Activated T-helper 1 cell treated with Interleukin-2 at 50 U/mL for 16 hours (primary cell): ENCODE results near the gene HTR3B.

ENCODE experiments used
- DNase-seq: peaks from one replicate; pipeline ENCODE4 v3.0.0-alpha.2; 2020; ENCODE audit warnings: low read depth

Gene HTR3B

DNA sequence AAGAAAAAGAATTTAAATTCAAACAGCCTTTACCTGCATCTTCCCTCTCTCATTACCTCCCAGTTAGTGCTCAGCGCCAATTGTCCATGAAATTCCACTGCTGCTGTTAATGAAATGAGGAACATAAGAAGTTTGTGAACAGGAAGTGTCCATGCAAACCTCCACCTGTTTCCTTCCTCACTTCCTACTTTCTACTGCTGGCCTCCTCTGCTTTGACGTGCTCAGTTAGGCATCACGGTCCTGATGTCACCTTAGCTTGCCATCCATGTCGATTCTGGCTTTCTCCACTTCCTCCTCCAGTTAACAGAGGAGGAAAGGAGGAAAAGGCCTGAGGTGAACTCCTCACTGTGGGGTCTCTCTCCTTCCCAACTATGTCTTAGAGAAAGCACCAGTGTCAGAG is 43.4 kb downstream of the HTR3B start:
- DNase-seq, result no peak

- DNase-seq, result no peak
These were observed 45.3 kb downstream of the HTR3B start for GRCh38 chr11:113949891-113950290.

DNA sequence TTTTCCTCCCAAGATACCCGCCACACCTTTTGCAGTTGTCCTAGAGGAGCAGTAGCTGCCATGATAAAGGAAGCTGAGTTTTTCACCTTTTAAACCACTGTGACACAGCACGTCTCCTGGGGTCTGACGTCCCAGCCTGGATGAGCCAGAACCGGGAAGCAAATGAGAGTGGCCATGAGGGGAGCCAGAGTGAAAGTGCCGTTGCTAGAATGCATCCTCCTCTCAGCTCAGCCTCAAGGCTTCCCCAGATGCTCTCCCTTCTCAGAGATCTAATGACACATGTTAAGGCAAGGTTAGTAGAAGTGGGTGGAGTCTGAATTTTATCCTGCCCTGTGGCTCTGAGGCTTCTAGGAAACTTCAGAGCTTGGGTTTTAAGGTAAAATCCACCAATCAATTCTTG is 46.9 kb downstream of the HTR3B start:
- no peak for DNase-seq

GRCh38 chr11:113952070-113952469 is 47.5 kb downstream of the HTR3B start:
- no peak for DNase-seq

GRCh38 chr11:113952588-113952987 is 48.0 kb downstream of the HTR3B start:
- no peak for DNase-seq

GRCh38 chr11:113954235-113954634 is 49.6 kb downstream of the HTR3B start:
- DNase-seq, result no peak

DNA sequence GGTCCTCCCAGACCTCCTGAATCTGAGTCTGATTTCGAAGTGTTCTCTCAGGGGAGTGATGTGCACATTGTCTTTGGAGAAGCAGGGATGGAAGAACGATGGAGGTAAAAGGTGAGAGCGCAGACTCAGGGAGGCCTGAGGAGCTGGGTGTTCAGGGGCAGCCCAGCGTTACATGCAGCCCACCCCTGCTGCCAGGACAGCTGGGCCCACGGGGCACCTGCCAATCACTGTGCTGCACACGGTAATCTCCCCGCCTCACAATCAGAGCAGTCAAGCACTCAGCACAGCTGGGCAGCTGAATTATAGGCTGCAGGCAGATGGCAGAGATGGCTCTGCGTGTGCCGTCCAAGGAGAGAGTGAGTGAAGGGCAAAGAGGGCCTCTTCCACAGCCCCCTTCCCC is 52.4 kb downstream of the HTR3B start:
- no peak for DNase-seq

DNA sequence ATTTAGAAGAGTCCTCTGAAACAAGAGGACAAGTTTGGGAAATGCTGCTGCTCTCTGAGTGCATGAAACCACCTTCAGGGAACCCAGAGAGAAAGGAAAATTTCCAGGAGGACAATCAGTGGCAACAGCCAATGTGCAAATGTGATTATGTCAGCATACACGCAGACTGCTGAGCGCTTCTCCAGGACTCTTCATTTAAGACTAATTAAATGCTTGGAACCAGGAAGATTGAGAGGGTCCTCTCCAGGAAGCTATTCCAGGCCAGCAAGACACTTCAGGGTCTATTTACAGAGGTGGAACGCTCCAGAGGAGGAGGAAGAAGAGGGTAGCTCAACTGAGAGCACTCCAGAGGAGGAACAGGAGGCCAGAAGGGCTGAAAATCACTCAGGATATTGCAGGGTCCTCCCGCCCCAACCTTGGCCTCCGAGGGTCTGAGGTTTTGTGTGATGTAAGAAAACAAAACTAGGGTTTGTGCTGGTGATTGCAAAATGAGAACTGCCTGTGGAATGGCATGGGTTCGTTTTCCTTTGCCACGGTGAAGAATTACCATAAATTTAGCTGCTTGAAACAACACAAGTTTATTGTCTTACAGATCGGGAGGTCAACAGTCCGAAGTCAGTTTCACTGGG is 56.2 kb downstream of the HTR3B start:
- DNase-seq, result no peak

- DNase-seq, result no peak
These were observed 62.8 kb downstream of the HTR3B start for GRCh38 chr11:113967361-113967760.

- DNase-seq, result no peak
These were observed 67.1 kb downstream of the HTR3B start for GRCh38 chr11:113971506-113972195.

- no peak for DNase-seq
These were observed 70.3 kb downstream of the HTR3B start, which contains the start of gene HTR3A for GRCh38 chr11:113974741-113975470. Gene HTR3A, plus strand, starts transcription at chr11:113975108. Its CDS starts 218 bp downstream, at chr11:113975326.

- no peak for DNase-seq
These were observed 72.5 kb downstream of the HTR3B start for GRCh38 chr11:113977071-113977490.

GRCh38 chr11:113977701-113978100 is 73.1 kb downstream of the HTR3B start:
- no peak for DNase-seq

DNA sequence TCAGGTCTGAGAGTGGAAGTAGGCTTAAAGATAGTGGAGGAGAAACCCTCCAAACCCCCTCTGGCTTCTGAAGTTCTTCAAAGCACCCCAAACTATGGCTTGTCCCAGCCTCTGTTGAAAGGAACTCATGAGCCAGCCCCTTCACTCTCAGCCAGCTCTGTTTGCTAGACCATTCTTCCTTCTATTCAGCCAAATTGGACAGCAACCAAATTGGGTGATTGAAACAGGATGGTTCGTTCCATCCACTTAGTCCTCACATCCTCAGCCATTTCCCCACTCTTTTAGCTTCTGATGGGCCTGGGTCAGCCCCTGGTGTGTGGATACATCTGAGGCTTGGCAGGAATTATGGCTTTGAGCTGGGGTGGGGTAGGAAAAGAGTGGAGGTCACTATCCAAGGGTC is 74.8 kb downstream of the HTR3B start:
- no peak for DNase-seq

DNA sequence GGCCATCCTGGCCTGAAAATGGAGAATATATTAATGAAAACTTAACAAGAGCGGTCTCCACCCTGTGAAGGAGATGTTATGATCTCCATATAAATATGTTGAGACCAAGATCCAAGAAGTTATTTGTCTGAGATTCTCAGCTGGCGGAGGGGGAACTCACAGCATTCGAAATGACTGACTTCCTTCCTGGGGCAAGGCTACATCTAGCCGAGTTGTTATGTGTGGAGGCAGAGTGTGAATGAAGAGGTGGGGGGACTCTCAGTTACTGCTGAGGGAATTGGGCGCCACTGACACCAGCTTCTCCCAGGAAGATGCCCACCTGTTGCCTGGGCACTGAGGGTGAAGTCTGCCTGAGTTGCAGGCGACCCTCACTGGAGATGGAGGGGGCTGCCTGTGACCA is 76.2 kb downstream of the HTR3B start:
- no peak for DNase-seq

- no peak for DNase-seq
These were observed 77.7 kb downstream of the HTR3B start for GRCh38 chr11:113982306-113982705.

DNA sequence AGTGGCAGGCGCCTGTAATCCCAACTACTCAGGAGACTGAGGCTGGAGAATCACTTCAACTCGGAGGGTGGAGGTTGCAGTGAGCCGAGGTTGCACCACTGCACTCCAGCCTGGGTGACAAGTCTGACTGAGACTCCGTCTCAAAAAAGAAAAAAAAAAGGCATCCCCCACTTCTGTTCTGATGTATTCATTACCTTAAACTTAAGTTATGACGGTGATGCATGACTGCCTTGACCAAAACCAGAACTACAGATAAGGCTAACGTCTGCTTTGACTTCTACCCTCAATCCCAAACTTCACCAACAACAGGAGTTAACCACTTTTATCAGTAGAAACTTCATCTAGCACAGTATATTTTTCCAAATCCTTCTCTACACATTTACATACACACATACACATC is 80.2 kb downstream of the HTR3B start:
- DNase-seq, result no peak

DNA sequence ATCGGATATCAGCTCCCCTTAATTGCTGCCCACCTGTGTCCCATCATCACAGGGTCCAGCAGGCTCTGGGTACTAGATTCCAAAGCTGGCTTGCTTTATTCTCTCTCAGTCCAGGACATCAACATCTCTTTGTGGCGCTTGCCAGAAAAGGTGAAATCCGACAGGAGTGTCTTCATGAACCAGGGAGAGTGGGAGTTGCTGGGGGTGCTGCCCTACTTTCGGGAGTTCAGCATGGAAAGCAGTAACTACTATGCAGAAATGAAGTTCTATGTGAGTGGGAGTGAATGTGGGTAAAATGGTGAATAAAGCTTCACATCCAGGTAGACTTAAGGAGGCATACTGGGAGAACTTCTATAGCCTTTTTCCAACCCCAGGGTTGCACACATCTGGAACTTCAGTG is 81.3 kb downstream of the HTR3B start:
- no peak for DNase-seq

- DNase-seq, result no peak
These were observed 82.0 kb downstream of the HTR3B start for GRCh38 chr11:113986351-113987140.

DNA sequence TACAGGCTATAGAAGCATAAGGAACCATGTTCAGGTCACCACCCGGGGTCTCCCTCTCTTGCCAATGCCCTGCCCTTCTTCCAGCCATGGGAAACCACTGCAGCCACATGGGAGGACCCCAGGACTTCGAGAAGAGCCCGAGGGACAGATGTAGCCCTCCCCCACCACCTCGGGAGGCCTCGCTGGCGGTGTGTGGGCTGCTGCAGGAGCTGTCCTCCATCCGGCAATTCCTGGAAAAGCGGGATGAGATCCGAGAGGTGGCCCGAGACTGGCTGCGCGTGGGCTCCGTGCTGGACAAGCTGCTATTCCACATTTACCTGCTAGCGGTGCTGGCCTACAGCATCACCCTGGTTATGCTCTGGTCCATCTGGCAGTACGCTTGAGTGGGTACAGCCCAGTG is 84.8 kb downstream of the HTR3B start:
- DNase-seq, result no peak

DNA sequence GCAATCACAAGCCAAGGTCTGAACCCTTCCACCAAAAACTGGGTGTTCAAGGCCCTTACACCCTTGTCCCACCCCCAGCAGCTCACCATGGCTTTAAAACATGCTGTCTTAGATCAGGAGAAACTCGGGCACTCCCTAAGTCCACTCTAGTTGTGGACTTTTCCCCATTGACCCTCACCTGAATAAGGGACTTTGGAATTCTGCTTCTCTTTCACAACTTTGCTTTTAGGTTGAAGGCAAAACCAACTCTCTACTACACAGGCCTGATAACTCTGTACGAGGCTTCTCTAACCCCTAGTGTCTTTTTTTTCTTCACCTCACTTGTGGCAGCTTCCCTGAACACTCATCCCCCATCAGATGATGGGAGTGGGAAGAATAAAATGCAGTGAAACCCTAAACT is 85.3 kb downstream of the HTR3B start:
- no peak for DNase-seq

- DNase-seq, result no peak
These were observed 86.6 kb downstream of the HTR3B start for GRCh38 chr11:113991170-113991569.
